ENCODE data around the gene CHRNA9. TPM values are rescaled to one million over a fixed set of nuclear protein-coding genes. Genes with fewer than 3 reads are reported as not detected.
A peak's percentile ranks its signal among the peaks of the same experiment; 100 is the strongest.

The CHRNA9 gene
- total and polyA plus RNA-seq, 2 of the 13 experiments (the other 11 are each of a cell fraction or from before 2014, with no cell fraction given): not detected

- H3K79me2 ChIP-seq (ENCODE audit: insufficient read depth, low read length): no peaks in the 10 kb centered on the region
Observed at GRCh38 chr4:40333921-40334352, 1.2 kb upstream of the CHRNA9 start.

More at GRCh38 chr4:40333921-40334352, 1.2 kb upstream of the CHRNA9 start:
- in situ Hi-C loops (cut with HindIII; ENCODE audit: extremely low pct_ligation_motif_present, low pct_unique_long_range_greater_than_20kb) (no loop called here), intact Hi-C loops (cut with micrococcal nuclease; ENCODE audit: unreplicated experiment) (no loop called here)
- Histone ChIP-seq H3K36me3 (replicated peaks in 1 of 2; ENCODE audit: control insufficient read depth in 1 of 2, insufficient read depth in 2 of 2, low read length in 2 of 2) (no peaks in the 10 kb centered on the region), H3K27ac (ENCODE audit: extremely low read length, insufficient read depth, low read length) (no peak overlapping the region), H4K20me1 (ENCODE audit: insufficient read depth, low read length) (no peaks in the 10 kb centered on the region), H3K27me3 (ENCODE audit: control insufficient read depth in 1 of 2, insufficient read depth in 2 of 2, low read length in 2 of 2) (peaks cover 2 to 9% of the 10 kb centered on the region in 2 experiments; a peak in 4 of 5 replicates), H2AFZ (ENCODE audit: low read length) (no peak overlapping the region), H3K4me1 (ENCODE audit: insufficient read depth, low read length) (peaks cover 9% of the 10 kb centered on the region), H3K4me2 (ENCODE audit: low read depth, low read length) (no peak overlapping the region), H3K9ac (ENCODE audit: insufficient read depth, low read depth, low read length) (no peak overlapping the region), H3K4me3 (replicated peaks in 1 of 3; ENCODE audit: insufficient read depth in 1 of 3, low read depth in 2 of 3, low read length in 3 of 3) (no peak overlapping the region), H3K9me3 (ENCODE audit: low read length) (no peaks in the 10 kb centered on the region)
- TF ChIP-seq, protein P1, sequence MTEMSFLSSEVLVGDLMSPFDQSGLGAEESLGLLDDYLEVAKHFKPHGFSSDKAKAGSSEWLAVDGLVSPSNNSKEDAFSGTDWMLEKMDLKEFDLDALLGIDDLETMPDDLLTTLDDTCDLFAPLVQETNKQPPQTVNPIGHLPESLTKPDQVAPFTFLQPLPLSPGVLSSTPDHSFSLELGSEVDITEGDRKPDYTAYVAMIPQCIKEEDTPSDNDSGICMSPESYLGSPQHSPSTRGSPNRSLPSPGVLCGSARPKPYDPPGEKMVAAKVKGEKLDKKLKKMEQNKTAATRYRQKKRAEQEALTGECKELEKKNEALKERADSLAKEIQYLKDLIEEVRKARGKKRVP (CRISPR knock-in tag; IDR thresholded peaks at IDR 0.05): peak in 1 of 2 experiments; percentile 82; a peak in 2 of 4 replicates
- TF ChIP-seq ZSCAN5A (CRISPR knock-in tag; IDR thresholded peaks at IDR 0.05; ENCODE audit: borderline replicate concordance) (no peak), FOSL2 (CRISPR knock-in tag; IDR thresholded peaks at IDR 0.05) (peak; percentile 83), ZFX (CRISPR knock-in tag; IDR thresholded peaks at IDR 0.05; ENCODE audit: low read depth) (no peak), CERS6 (CRISPR knock-in tag; IDR thresholded peaks at IDR 0.05) (no peak)
- BruUV-seq (replicated peaks): no TSS peak
- WGBS (ENCODE audit: low lambda C conversion rate): 36% methylated on average over 8 of the region's 8 CpGs
- no peak for DNase-seq (ENCODE audit: low spot score)
- ATAC-seq: no peak
- CTCF ChIA-PET (ENCODE audit: low intra/inter-chr PET ratio, low total read pairs): no interaction called here
- no peak for FAIRE-seq
- POLR2A ChIA-PET: no interaction called here
